ENCODE results near the gene SPTBN2. TPM values are rescaled to one million over a fixed set of nuclear protein-coding genes. Genes with fewer than 3 reads are reported as not detected.

Gene SPTBN2
- 26.6 TPM for polyA plus RNA-seq (2013, experiment 1 of 2)
- polyA plus RNA-seq (2013, experiment 2 of 2), result 23.0 TPM

GRCh38 chr11:66728693-66729385, at the start of gene SPTBN2:
Gene SPTBN2 (minus strand): TSS chr11:66729216. CDS start chr11:66721240, 7,976 bp downstream.
- no peaks in the 10 kb centered on the region for H3K9me3 ChIP-seq (ENCODE audit: insufficient read depth, low read depth, low read length)
- H3K27me3 ChIP-seq (ENCODE audit: insufficient read depth, low read length), result peaks cover 50% of the 10 kb centered on the region
- peak within 1 kb of the TSS; percentile 60 for H3K9ac ChIP-seq (ENCODE audit: low read depth, low read length)
- peak within 1 kb of the TSS; percentile 61 for H3K4me3 ChIP-seq (ENCODE audit: low read length)
- peaks cover 21% of the 10 kb centered on the region for H3K4me1 ChIP-seq (ENCODE audit: insufficient read depth, low read length)
- 6% methylated on average over 25 of the region's 25 CpGs for WGBS
- H3K36me3 ChIP-seq (ENCODE audit: insufficient read depth, low read length), result no peaks in the 10 kb centered on the region; the same call in 1 of the 2 replicates
- H3K27ac ChIP-seq (ENCODE audit: low read depth, low read length), result no peak within 1 kb of the TSS

- Histone ChIP-seq H3K36me3 (ENCODE audit: insufficient read depth, low read length) (peaks cover 7% of the 10 kb centered on the region; the same call in 1 of the 2 replicates), H3K4me3 (ENCODE audit: low read length) (no peak overlapping the region), H3K27me3 (ENCODE audit: insufficient read depth, low read length) (no peaks in the 10 kb centered on the region), H3K9me3 (ENCODE audit: insufficient read depth, low read depth, low read length) (no peaks in the 10 kb centered on the region), H3K4me1 (ENCODE audit: insufficient read depth, low read length) (no peaks in the 10 kb centered on the region), H3K9ac (ENCODE audit: low read depth, low read length) (no peak overlapping the region), H3K27ac (ENCODE audit: low read depth, low read length) (no peak overlapping the region)
These were observed 39.8 kb upstream of the SPTBN2 start for GRCh38 chr11:66768818-66769217.

GRCh38 chr11:66768088-66768521, 39.1 kb upstream of the SPTBN2 start:
- H3K4me3 ChIP-seq (ENCODE audit: low read length), result no peak overlapping the region
- H3K27me3 ChIP-seq (ENCODE audit: insufficient read depth, low read length), result no peaks in the 10 kb centered on the region
- H3K4me1 ChIP-seq (ENCODE audit: insufficient read depth, low read length), result no peaks in the 10 kb centered on the region
- 93% methylated on average over 2 of the region's 3 CpGs for WGBS
- H3K27ac ChIP-seq (ENCODE audit: low read depth, low read length), result no peak overlapping the region
- no peaks in the 10 kb centered on the region for H3K9me3 ChIP-seq (ENCODE audit: insufficient read depth, low read depth, low read length)
- H3K36me3 ChIP-seq (ENCODE audit: insufficient read depth, low read length), result peaks cover 11% of the 10 kb centered on the region; the same call in 1 of the 2 replicates
- H3K9ac ChIP-seq (ENCODE audit: low read depth, low read length), result no peak overlapping the region

GRCh38 chr11:66767666-66768065, 38.6 kb upstream of the SPTBN2 start:
- Histone ChIP-seq H3K27me3 (ENCODE audit: insufficient read depth, low read length) (no peaks in the 10 kb centered on the region), H3K36me3 (ENCODE audit: insufficient read depth, low read length) (peaks cover 15% of the 10 kb centered on the region; the same call in 1 of the 2 replicates), H3K4me1 (ENCODE audit: insufficient read depth, low read length) (no peaks in the 10 kb centered on the region), H3K9ac (ENCODE audit: low read depth, low read length) (no peak overlapping the region), H3K4me3 (ENCODE audit: low read length) (no peak overlapping the region), H3K27ac (ENCODE audit: low read depth, low read length) (no peak overlapping the region), H3K9me3 (ENCODE audit: insufficient read depth, low read depth, low read length) (no peaks in the 10 kb centered on the region)
- 92% methylated on average over 1 of the region's 1 CpG for WGBS

GRCh38 chr11:66766681-66767080, 37.7 kb upstream of the SPTBN2 start:
- no CpG with 5 or more reads among the region's 2 CpGs for WGBS
- Histone ChIP-seq H3K9me3 (ENCODE audit: insufficient read depth, low read depth, low read length) (no peaks in the 10 kb centered on the region), H3K4me3 (ENCODE audit: low read length) (no peak overlapping the region), H3K36me3 (ENCODE audit: insufficient read depth, low read length) (peaks cover 22% of the 10 kb centered on the region), H3K27me3 (ENCODE audit: insufficient read depth, low read length) (no peaks in the 10 kb centered on the region), H3K4me1 (ENCODE audit: insufficient read depth, low read length) (no peaks in the 10 kb centered on the region), H3K27ac (ENCODE audit: low read depth, low read length) (no peak overlapping the region), H3K9ac (ENCODE audit: low read depth, low read length) (no peak overlapping the region)

GRCh38 chr11:66762088-66762487, 33.1 kb upstream of the SPTBN2 start:
- 97% methylated on average over 27 of the region's 27 CpGs for WGBS
- Histone ChIP-seq H3K36me3 (ENCODE audit: insufficient read depth, low read length) (peaks cover 40% of the 10 kb centered on the region), H3K4me1 (ENCODE audit: insufficient read depth, low read length) (no peaks in the 10 kb centered on the region), H3K4me3 (ENCODE audit: low read length) (no peak overlapping the region), H3K27ac (ENCODE audit: low read depth, low read length) (no peak overlapping the region), H3K27me3 (ENCODE audit: insufficient read depth, low read length) (no peaks in the 10 kb centered on the region), H3K9ac (ENCODE audit: low read depth, low read length) (no peak overlapping the region), H3K9me3 (ENCODE audit: insufficient read depth, low read depth, low read length) (no peaks in the 10 kb centered on the region)

GRCh38 chr11:66752148-66752547, 23.1 kb upstream of the SPTBN2 start:
- Histone ChIP-seq H3K4me3 (ENCODE audit: low read length) (no peak overlapping the region), H3K9me3 (ENCODE audit: insufficient read depth, low read depth, low read length) (no peaks in the 10 kb centered on the region), H3K27ac (ENCODE audit: low read depth, low read length) (no peak overlapping the region), H3K27me3 (ENCODE audit: insufficient read depth, low read length) (no peaks in the 10 kb centered on the region), H3K4me1 (ENCODE audit: insufficient read depth, low read length) (no peaks in the 10 kb centered on the region), H3K36me3 (ENCODE audit: insufficient read depth, low read length) (peaks cover 3% of the 10 kb centered on the region; the same call in 1 of the 2 replicates), H3K9ac (ENCODE audit: low read depth, low read length) (no peak overlapping the region)
- 98% methylated on average over 3 of the region's 4 CpGs for WGBS

GRCh38 chr11:66749091-66749490, 20.1 kb upstream of the SPTBN2 start:
- Histone ChIP-seq H3K9me3 (ENCODE audit: insufficient read depth, low read depth, low read length) (no peaks in the 10 kb centered on the region), H3K27ac (ENCODE audit: low read depth, low read length) (no peak overlapping the region), H3K9ac (ENCODE audit: low read depth, low read length) (no peak overlapping the region), H3K4me1 (ENCODE audit: insufficient read depth, low read length) (no peaks in the 10 kb centered on the region), H3K36me3 (ENCODE audit: insufficient read depth, low read length) (no peaks in the 10 kb centered on the region; the same call in 1 of the 2 replicates), H3K4me3 (ENCODE audit: low read length) (no peak overlapping the region), H3K27me3 (ENCODE audit: insufficient read depth, low read length) (no peaks in the 10 kb centered on the region)
- 81% methylated on average over 2 of the region's 2 CpGs for WGBS

GRCh38 chr11:66747480-66747879, 18.5 kb upstream of the SPTBN2 start:
- no peak overlapping the region for H3K27ac ChIP-seq (ENCODE audit: low read depth, low read length)
- 94% methylated on average over 7 of the region's 7 CpGs for WGBS
- H3K36me3 ChIP-seq (ENCODE audit: insufficient read depth, low read length), result no peaks in the 10 kb centered on the region; the same call in 1 of the 2 replicates
- no peaks in the 10 kb centered on the region for H3K9me3 ChIP-seq (ENCODE audit: insufficient read depth, low read depth, low read length)
- no peak overlapping the region for H3K4me3 ChIP-seq (ENCODE audit: low read length)
- H3K4me1 ChIP-seq (ENCODE audit: insufficient read depth, low read length), result no peaks in the 10 kb centered on the region
- H3K9ac ChIP-seq (ENCODE audit: low read depth, low read length), result no peak overlapping the region
- H3K27me3 ChIP-seq (ENCODE audit: insufficient read depth, low read length), result no peaks in the 10 kb centered on the region

- no peak overlapping the region for H3K27ac ChIP-seq (ENCODE audit: low read depth, low read length)
These were observed 16.6 kb upstream of the SPTBN2 start for GRCh38 chr11:66745356-66746235.

More at GRCh38 chr11:66745356-66746235, 16.6 kb upstream of the SPTBN2 start:
- Histone ChIP-seq H3K9me3 (ENCODE audit: insufficient read depth, low read depth, low read length) (no peaks in the 10 kb centered on the region), H3K4me1 (ENCODE audit: insufficient read depth, low read length) (no peaks in the 10 kb centered on the region), H3K9ac (ENCODE audit: low read depth, low read length) (0 out of 2 replicates have a peak overlapping the region, but pooled peaks have one; percentile 43), H3K36me3 (ENCODE audit: insufficient read depth, low read length) (no peaks in the 10 kb centered on the region; the same call in 1 of the 2 replicates), H3K27me3 (ENCODE audit: insufficient read depth, low read length) (no peaks in the 10 kb centered on the region), H3K4me3 (ENCODE audit: low read length) (peak overlapping the region; percentile 85)
- 47% methylated on average over 45 of the region's 45 CpGs for WGBS
